Measurements from ENCODE around the gene LIX1.
"Not testable (repeated sequence)": the region's sequence is repeated elsewhere in the genome, so short reads cannot be mapped to it uniquely, and the experiment has no call there.

The LIX1 gene

GRCh38 chr5:97181856-97182545 lies 39.6 kb upstream of the LIX1 start:
- peak overlapping the region; percentile 74 for H3K4me3 ChIP-seq (ENCODE audit: low read depth, low read length)
- TF ChIP-seq CTCF (IDR thresholded peaks at IDR 0.05; ENCODE audit: insufficient read depth, low read length, missing control alignments) = no peak
- ChIA-PET POLR2A (interaction anchor here (0.7 kb wide), 1 partner anchor 1487 kb away, joined by 3 read pairs; no protein-coding TSS in a partner anchor), CTCF (interaction anchor here (0.6 to 3.2 kb wide), 6 partner anchors 19 to 1589 kb away, joined by 3 to 16 read pairs (median 4); no protein-coding TSS in a partner anchor)
- no peak for DNase-seq (ENCODE audit: low read depth, low spot score)

- H3K4me3 ChIP-seq (ENCODE audit: low read depth, low read length); POLR2A ChIA-PET; DNase-seq (ENCODE audit: low read depth, low spot score): not testable (repeated sequence)
- CTCF ChIA-PET = interaction anchor here (1.3 to 3.2 kb wide), 2 partner anchors 16 to 1589 kb away, joined by 5 to 16 read pairs; no protein-coding TSS in a partner anchor
Measured at GRCh38 chr5:97179457-97179856, 37.0 kb upstream of the LIX1 start.

- no peak for DNase-seq (ENCODE audit: low read depth, low spot score)
- POLR2A ChIA-PET = no interaction called here
- CTCF ChIA-PET = interaction anchor here (0.8 kb wide), 1 partner anchor 11 kb away, joined by 5 read pairs; no protein-coding TSS in a partner anchor
Measured at GRCh38 chr5:97172227-97172626, 29.8 kb upstream of the LIX1 start.

GRCh38 chr5:97171703-97172102 lies 29.3 kb upstream of the LIX1 start:
- ChIA-PET POLR2A (no interaction called here), CTCF (interaction anchor here (0.8 to 1.0 kb wide), 2 partner anchors 10 kb away, joined by 5 to 7 read pairs; no protein-coding TSS in a partner anchor)
- no peak for TF ChIP-seq CTCF (IDR thresholded peaks at IDR 0.05; ENCODE audit: insufficient read depth, low read length, missing control alignments)
- H3K4me3 ChIP-seq (ENCODE audit: low read depth, low read length) = no peak overlapping the region
- no peak for DNase-seq (ENCODE audit: low read depth, low spot score)

More at GRCh38 chr5:97172227-97172626, 29.8 kb upstream of the LIX1 start:
- H3K4me3 ChIP-seq (ENCODE audit: low read depth, low read length) = no peak overlapping the region
- TF ChIP-seq CTCF (IDR thresholded peaks at IDR 0.05; ENCODE audit: insufficient read depth, low read length, missing control alignments) = no peak

- ChIA-PET POLR2A (no interaction called here), CTCF (interaction anchor here (12.3 kb wide), 1 partner anchor 300 kb away, joined by 194 read pairs; no protein-coding TSS in a partner anchor)
- no peak for DNase-seq (ENCODE audit: low read depth, low spot score)
- H3K4me3 ChIP-seq (ENCODE audit: low read depth, low read length) = no peak overlapping the region
- TF ChIP-seq CTCF (IDR thresholded peaks at IDR 0.05; ENCODE audit: insufficient read depth, low read length, missing control alignments) = no peak
Measured at GRCh38 chr5:97167435-97167834, 25.0 kb upstream of the LIX1 start.

- POLR2A ChIA-PET = no interaction called here
- no peak for DNase-seq (ENCODE audit: low read depth, low spot score)
- no peak for TF ChIP-seq CTCF (IDR thresholded peaks at IDR 0.05; ENCODE audit: insufficient read depth, low read length, missing control alignments)
- no peak overlapping the region for H3K4me3 ChIP-seq (ENCODE audit: low read depth, low read length)
- CTCF ChIA-PET = interaction anchor here (1.2 to 12.3 kb wide), 6 partner anchors 15 to 1662 kb away, joined by 3 to 194 read pairs (median 67); no protein-coding TSS in a partner anchor
Measured at GRCh38 chr5:97165726-97166125, 23.3 kb upstream of the LIX1 start.

All from AG04449 (cell line).